ENCODE data around the gene ANAPC2.

GRCh38 chr9:137178939-137179630 is 9.3 kb downstream of the ANAPC2 start:
- no peak for TF ChIP-seq POLR2A (IDR thresholded peaks at IDR 0.05)
- TF ChIP-seq CTCF (IDR thresholded peaks at IDR 0.05), result no peak

All from esophagus squamous epithelium (tissue), 4 donors.